ENCODE data around the gene TIMP1. TPM values are rescaled to one million over a fixed set of nuclear protein-coding genes. Genes with fewer than 3 reads are reported as not detected.

The TIMP1 gene
- total RNA-seq, 4 donors from 2014 or later, result 46.5 to 395 (median 89.3) TPM

DNA sequence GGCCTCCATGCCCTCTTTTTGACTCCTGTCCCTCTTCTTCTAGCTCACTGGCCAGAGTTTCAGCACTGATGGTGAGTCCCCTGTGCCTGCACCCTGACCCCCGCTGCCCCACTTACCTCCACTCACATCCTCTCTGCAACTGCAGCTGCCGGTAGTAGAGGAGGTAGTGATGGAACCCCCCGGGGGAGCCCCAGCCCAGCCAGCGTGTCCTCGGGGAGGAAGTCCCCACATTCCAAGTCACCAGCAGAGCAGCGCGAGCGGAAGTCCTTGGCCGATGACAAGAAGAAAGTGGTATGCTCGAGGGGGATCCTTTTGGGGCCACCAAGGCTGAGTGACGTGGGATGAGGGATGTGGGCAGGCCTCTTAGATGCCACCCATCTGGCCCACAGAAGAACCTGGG, 15.4 kb upstream of the TIMP1 start:
- 95% methylated on average over 4 of the region's 11 CpGs; no CpG with 5 or more reads in 1 of the 2 donors for WGBS, 2 donors
- no peak for DNase-seq
- Histone ChIP-seq H3K4me1 (peaks cover 0 to 8% of the 10 kb centered on the region in 2 donors), H3K27me3 (no peaks in the 10 kb centered on the region), H3K27ac (no peak overlapping the region), H3K36me3 (peaks cover 26 to 64% of the 10 kb centered on the region in 2 donors), H3K4me3 (replicated peaks in 1 of 3) (no peak overlapping the region), H3K9me3 (no peaks in the 10 kb centered on the region)
- TF ChIP-seq POLR2A (IDR thresholded peaks at IDR 0.05), result no peak
- TF ChIP-seq, protein P1, sequence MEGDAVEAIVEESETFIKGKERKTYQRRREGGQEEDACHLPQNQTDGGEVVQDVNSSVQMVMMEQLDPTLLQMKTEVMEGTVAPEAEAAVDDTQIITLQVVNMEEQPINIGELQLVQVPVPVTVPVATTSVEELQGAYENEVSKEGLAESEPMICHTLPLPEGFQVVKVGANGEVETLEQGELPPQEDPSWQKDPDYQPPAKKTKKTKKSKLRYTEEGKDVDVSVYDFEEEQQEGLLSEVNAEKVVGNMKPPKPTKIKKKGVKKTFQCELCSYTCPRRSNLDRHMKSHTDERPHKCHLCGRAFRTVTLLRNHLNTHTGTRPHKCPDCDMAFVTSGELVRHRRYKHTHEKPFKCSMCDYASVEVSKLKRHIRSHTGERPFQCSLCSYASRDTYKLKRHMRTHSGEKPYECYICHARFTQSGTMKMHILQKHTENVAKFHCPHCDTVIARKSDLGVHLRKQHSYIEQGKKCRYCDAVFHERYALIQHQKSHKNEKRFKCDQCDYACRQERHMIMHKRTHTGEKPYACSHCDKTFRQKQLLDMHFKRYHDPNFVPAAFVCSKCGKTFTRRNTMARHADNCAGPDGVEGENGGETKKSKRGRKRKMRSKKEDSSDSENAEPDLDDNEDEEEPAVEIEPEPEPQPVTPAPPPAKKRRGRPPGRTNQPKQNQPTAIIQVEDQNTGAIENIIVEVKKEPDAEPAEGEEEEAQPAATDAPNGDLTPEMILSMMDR (IDR thresholded peaks at IDR 0.05), result no peak
- intact Hi-C loops (cut with DNase I), result no loop called here

DNA sequence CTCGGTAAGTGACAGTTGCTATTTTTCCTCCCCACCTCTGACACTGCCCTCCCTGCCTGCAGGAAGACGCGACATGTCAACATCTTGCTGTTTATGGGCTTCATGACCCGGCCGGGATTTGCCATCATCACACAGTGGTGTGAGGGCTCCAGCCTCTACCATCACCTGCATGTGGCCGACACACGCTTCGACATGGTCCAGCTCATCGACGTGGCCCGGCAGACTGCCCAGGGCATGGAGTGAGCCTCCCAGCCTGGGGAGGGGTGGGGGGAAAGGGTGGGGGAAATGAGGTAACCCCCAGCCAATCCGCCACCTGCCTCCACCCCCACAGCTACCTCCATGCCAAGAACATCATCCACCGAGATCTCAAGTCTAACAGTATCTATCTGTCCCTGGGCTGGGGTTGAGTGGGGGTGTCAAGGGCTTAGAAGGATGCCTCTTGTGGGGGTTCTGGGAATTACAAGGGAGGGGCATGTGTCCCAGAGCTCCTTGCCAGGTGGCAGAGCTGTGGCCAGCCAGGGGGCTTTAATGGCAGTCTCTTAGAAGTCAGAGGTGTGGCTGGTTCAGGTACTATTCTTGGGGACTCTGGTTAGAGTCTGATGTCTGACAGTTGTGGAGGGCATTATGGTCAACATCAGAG, 13.5 kb upstream of the TIMP1 start:
- 97 to 100% methylated on average over 1 to 5 of the region's 13 CpGs for WGBS, 2 donors

DNA sequence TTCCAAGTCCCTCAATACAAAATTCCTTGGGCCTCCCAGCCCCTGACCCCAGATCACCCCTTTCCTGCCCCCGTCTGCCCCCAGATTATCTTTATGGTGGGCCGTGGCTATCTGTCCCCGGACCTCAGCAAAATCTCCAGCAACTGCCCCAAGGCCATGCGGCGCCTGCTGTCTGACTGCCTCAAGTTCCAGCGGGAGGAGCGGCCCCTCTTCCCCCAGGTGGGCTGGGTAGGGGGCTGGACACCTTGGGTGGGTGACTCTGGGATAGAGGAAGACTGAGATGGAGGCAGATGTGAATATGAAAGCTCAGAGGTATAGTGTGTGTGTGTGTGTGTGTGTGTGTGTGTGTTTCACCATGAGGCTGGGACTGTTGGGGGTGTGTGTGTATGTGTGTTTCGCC, 11.4 kb upstream of the TIMP1 start:
- Histone ChIP-seq H3K4me1 (peaks cover 0 to 13% of the 10 kb centered on the region in 2 donors), H3K4me3 (replicated peaks in 1 of 3) (no peak overlapping the region), H3K27ac (no peak overlapping the region), H3K27me3 (no peaks in the 10 kb centered on the region), H3K36me3 (peaks cover 16 to 41% of the 10 kb centered on the region in 2 donors), H3K9me3 (no peaks in the 10 kb centered on the region)
- TF ChIP-seq, protein P1 (IDR thresholded peaks at IDR 0.05), result no peak
- no peak for TF ChIP-seq POLR2A (IDR thresholded peaks at IDR 0.05)
- 94 to 100% methylated on average over 3 to 5 of the region's 8 CpGs for WGBS, 2 donors
- intact Hi-C loops (cut with DNase I), result no loop called here
- DNase-seq, result no peak

More for the DNA sequence above, 13.5 kb upstream of the TIMP1 start:
- H3K36me3 ChIP-seq, result peaks cover 26 to 55% of the 10 kb centered on the region in 2 donors
- DNase-seq, result no peak
- no peak overlapping the region for H3K4me3 ChIP-seq (replicated peaks in 1 of 3)
- H3K9me3 ChIP-seq, result no peaks in the 10 kb centered on the region
- peaks cover 0 to 6% of the 10 kb centered on the region in 2 donors for H3K4me1 ChIP-seq
- intact Hi-C loops (cut with DNase I), result no loop called here
- TF ChIP-seq, protein P1 (IDR thresholded peaks at IDR 0.05), result peak in 1 of 6 experiments; percentile 25
- TF ChIP-seq POLR2A (IDR thresholded peaks at IDR 0.05), result no peak
- no peaks in the 10 kb centered on the region for H3K27me3 ChIP-seq
- no peak overlapping the region for H3K27ac ChIP-seq

DNA sequence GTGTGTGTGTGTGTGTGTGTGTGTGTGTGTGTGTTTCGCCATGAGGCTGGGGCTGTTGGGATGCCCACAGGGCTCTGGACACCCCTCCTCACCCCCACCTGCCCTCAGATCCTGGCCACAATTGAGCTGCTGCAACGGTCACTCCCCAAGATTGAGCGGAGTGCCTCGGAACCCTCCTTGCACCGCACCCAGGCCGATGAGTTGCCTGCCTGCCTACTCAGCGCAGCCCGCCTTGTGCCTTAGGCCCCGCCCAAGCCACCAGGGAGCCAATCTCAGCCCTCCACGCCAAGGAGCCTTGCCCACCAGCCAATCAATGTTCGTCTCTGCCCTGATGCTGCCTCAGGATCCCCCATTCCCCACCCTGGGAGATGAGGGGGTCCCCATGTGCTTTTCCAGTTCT, 11.0 kb upstream of the TIMP1 start:
- Histone ChIP-seq H3K27ac (no peak overlapping the region), H3K9me3 (no peaks in the 10 kb centered on the region), H3K36me3 (peaks cover 16 to 39% of the 10 kb centered on the region in 2 donors), H3K4me3 (replicated peaks in 1 of 3) (no peak overlapping the region), H3K27me3 (no peaks in the 10 kb centered on the region), H3K4me1 (peaks cover 0 to 13% of the 10 kb centered on the region in 2 donors)
- no peak for TF ChIP-seq POLR2A (IDR thresholded peaks at IDR 0.05)
- TF ChIP-seq, protein P1 (IDR thresholded peaks at IDR 0.05), result no peak
- no peak for DNase-seq
- WGBS, 2 donors, result 83% methylated on average over 1 of the region's 11 CpGs; no CpG with 5 or more reads in 1 of the 2 donors
- intact Hi-C loops (cut with DNase I), result no loop called here

DNA sequence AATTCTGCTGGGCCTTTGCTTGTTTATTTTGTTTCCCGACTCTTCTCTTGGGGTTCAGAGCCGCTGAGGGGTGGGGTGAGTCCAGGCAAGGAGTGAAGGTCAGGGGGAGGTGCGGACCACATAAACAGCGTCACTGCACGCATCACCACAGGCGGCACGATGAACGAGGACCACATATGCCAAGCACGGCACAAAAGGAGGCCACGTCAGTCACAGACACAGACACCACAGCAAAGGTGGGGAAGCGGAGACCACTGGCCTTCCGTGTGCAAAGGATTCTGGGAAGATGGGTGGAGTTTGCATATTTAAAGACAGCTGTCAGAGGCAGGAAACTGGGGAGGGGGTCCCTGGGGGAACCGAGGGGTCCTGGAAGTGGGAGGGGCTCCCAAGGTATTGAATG, 10.3 kb upstream of the TIMP1 start:
- no peaks in the 10 kb centered on the region for H3K9me3 ChIP-seq
- no peak overlapping the region for H3K4me3 ChIP-seq (replicated peaks in 1 of 3)
- H3K36me3 ChIP-seq, result peaks cover 16 to 33% of the 10 kb centered on the region in 2 donors
- H3K27ac ChIP-seq, result no peak overlapping the region
- no peaks in the 10 kb centered on the region for H3K27me3 ChIP-seq
- TF ChIP-seq, protein P1 (IDR thresholded peaks at IDR 0.05), result no peak
- no peak for TF ChIP-seq POLR2A (IDR thresholded peaks at IDR 0.05)
- 90 to 96% methylated on average over 10 to 13 of the region's 13 CpGs for WGBS, 2 donors
- H3K4me1 ChIP-seq, result peaks cover 0 to 13% of the 10 kb centered on the region in 2 donors
- intact Hi-C loops (cut with DNase I), result no loop called here
- no peak for DNase-seq
